ENCODE measurements around the gene SLC22A31.

- no peak for TF ChIP-seq POLR2A (IDR thresholded peaks at IDR 0.05)
- TF ChIP-seq, protein P1, sequence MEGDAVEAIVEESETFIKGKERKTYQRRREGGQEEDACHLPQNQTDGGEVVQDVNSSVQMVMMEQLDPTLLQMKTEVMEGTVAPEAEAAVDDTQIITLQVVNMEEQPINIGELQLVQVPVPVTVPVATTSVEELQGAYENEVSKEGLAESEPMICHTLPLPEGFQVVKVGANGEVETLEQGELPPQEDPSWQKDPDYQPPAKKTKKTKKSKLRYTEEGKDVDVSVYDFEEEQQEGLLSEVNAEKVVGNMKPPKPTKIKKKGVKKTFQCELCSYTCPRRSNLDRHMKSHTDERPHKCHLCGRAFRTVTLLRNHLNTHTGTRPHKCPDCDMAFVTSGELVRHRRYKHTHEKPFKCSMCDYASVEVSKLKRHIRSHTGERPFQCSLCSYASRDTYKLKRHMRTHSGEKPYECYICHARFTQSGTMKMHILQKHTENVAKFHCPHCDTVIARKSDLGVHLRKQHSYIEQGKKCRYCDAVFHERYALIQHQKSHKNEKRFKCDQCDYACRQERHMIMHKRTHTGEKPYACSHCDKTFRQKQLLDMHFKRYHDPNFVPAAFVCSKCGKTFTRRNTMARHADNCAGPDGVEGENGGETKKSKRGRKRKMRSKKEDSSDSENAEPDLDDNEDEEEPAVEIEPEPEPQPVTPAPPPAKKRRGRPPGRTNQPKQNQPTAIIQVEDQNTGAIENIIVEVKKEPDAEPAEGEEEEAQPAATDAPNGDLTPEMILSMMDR (IDR thresholded peaks at IDR 0.05) = no peak
Observed at GRCh38 chr16:89159066-89159849, 41.1 kb downstream of the SLC22A31 start.

Data from right lobe of liver (tissue), 4 donors.